GM23338 (cell line): ENCODE results near the gene BABAM1. TPM values are rescaled to one million over a fixed set of nuclear protein-coding genes. Genes with fewer than 3 reads are reported as not detected.
A peak's percentile ranks its signal among the peaks of the same experiment; 100 is the strongest.

Source experiments
- ATAC-seq: fragments of 200-7000 bp; cut with Tn5 transposase; 3 replicates; pipeline ENCODE4 v1.9.1; 2020
- DNase-seq: peaks from one replicate; pipeline ENCODE4 v3.0.0-alpha.2; 2015; ENCODE audit warnings: low spot score
- H2AFZ ChIP-seq: fragments of 200-600 bp; sonication (generic); 2 replicates; pipeline ENCODE4 v1.8.0; 2016; ENCODE audit warnings: antibody characterized with exemption, mild to moderate bottlenecking, moderate library complexity
- H3F3A ChIP-seq: fragments of 200-600 bp; sonication (generic); replicated peaks from 2 replicates; pipeline ENCODE4 v1.8.0; 2017; ENCODE audit warnings: antibody characterized with exemption, mixed run types, low read depth
- H3K27ac ChIP-seq: fragments of 200-600 bp; sonication (generic); 2 replicates; pipeline ENCODE4 v1.6.1; 2016; ENCODE audit warnings: low read depth
- H3K27me3 ChIP-seq: fragments of 200-600 bp; sonication (generic); 2 replicates; pipeline ENCODE4 v1.8.0; 2016; ENCODE audit warnings: mild to moderate bottlenecking, mixed run types, moderate library complexity; ENCODE audit not compliant: insufficient read depth
- H3K36me3 ChIP-seq: fragments of 200-600 bp; sonication (generic); 2 replicates; pipeline ENCODE4 v1.8.0; 2016; ENCODE audit warnings: mild to moderate bottlenecking; ENCODE audit not compliant: insufficient read depth
- H3K4me1 ChIP-seq: fragments of 200-600 bp; sonication (generic); 2 replicates; pipeline ENCODE4 v1.8.0; 2016; ENCODE audit warnings: mild to moderate bottlenecking, moderate library complexity; ENCODE audit not compliant: insufficient read depth
- H3K4me2 ChIP-seq: fragments of 200-600 bp; sonication (generic); 2 replicates; pipeline ENCODE4 v1.7.1; 2017; ENCODE audit warnings: mixed run types
- H3K4me3 ChIP-seq: fragments of 200-600 bp; sonication (generic); 2 replicates; pipeline ENCODE4 v1.6.1; 2016; ENCODE audit warnings: mixed run types
- H3K79me2 ChIP-seq: fragments of 200-600 bp; sonication (generic); replicated peaks from 2 replicates; pipeline ENCODE4 v1.8.0; 2017; ENCODE audit warnings: mild to moderate bottlenecking; ENCODE audit not compliant: insufficient read depth
- H3K9me2 ChIP-seq: fragments of 200-600 bp; sonication (generic); 2 replicates; pipeline ENCODE4 v1.8.0; 2017; ENCODE audit not compliant: insufficient read depth
- H4K20me1 ChIP-seq: fragments of 200-600 bp; sonication (generic); replicated peaks from 2 replicates; pipeline ENCODE4 v1.8.0; 2017; ENCODE audit warnings: mild to moderate bottlenecking; ENCODE audit not compliant: insufficient read depth
- H3K27ac Mint-ChIP-seq: 2 replicates; pipeline ENCODE4 v1.8.0; 2020; ENCODE audit warnings: inconsistent platforms, mild to moderate bottlenecking, moderate library complexity, mixed read lengths
- H3K27me3 Mint-ChIP-seq: 3 replicates; pipeline ENCODE4 v1.8.0; 2022; ENCODE audit warnings: low read depth, mild to moderate bottlenecking, moderate library complexity, mixed read lengths, inconsistent platforms; ENCODE audit not compliant: insufficient read depth, poor library complexity
- H3K36me3 Mint-ChIP-seq: 3 replicates; pipeline ENCODE4 v1.8.0; 2021; ENCODE audit warnings: low read depth, mild to moderate bottlenecking, inconsistent platforms, moderate library complexity, mixed read lengths
- H3K4me1 Mint-ChIP-seq: 3 replicates; pipeline ENCODE4 v1.8.0; 2020; ENCODE audit warnings: mild to moderate bottlenecking, inconsistent platforms, mixed read lengths
- H3K4me3 Mint-ChIP-seq: 3 replicates; pipeline ENCODE4 v1.8.0; 2021; ENCODE audit warnings: moderate library complexity, mild to moderate bottlenecking, inconsistent platforms, mixed read lengths
- H3K9me3 Mint-ChIP-seq: 3 replicates; pipeline ENCODE4 v1.8.0; 2020; ENCODE audit warnings: moderate library complexity, mild to moderate bottlenecking, inconsistent platforms, mixed read lengths
- POLR2AphosphoS5 ChIP-seq: IDR thresholded peaks from 2 replicates; pipeline ENCODE4 v1.6.1; 2016; ENCODE audit warnings: antibody characterized with exemption, low read depth
- polyA plus RNA-seq: library from polyadenylated mRNA; unstranded; fragments of >200 nt; fragmentation: Nextera tagmentation; extraction: Ambion mirVana; gene quantifications from 2 replicates; pipeline ENCODE4 v1.2.1, GENCODE V29; 2016
- total RNA-seq: library from RNA; depleted of rRNA; stranded (reverse); fragments of >200 nt; shearing (Covaris generic); gene quantifications from 2 replicates; pipeline ENCODE4 v1.2.3, GENCODE V29; 2014
- TF ChIP-seq, protein P1 (sequence below): IDR thresholded peaks from one replicate; pipeline ENCODE4 v1.6.1; 2018; ENCODE audit warnings: antibody characterized with exemption; ENCODE audit not compliant: unreplicated experiment
- TF ChIP-seq, protein P2 (sequence below), 2 experiments: fragments of 200-600 bp in 1 of 2; sonication (generic) in 1 of 2; conservative IDR thresholded peaks; 2 replicates each; pipeline versions ENCODE4 v1.5.1 to v1.6.1; 2016 to 2017; ENCODE audit warnings: antibody characterized with exemption in 2 of 2, low read depth in 2 of 2, mild to moderate bottlenecking in 2 of 2, moderate library complexity in 1 of 2

BABAM1 gene
- total and polyA plus RNA-seq, 2 experiments from 2014 or later = 78.1 to 95.0 TPM

DNA sequence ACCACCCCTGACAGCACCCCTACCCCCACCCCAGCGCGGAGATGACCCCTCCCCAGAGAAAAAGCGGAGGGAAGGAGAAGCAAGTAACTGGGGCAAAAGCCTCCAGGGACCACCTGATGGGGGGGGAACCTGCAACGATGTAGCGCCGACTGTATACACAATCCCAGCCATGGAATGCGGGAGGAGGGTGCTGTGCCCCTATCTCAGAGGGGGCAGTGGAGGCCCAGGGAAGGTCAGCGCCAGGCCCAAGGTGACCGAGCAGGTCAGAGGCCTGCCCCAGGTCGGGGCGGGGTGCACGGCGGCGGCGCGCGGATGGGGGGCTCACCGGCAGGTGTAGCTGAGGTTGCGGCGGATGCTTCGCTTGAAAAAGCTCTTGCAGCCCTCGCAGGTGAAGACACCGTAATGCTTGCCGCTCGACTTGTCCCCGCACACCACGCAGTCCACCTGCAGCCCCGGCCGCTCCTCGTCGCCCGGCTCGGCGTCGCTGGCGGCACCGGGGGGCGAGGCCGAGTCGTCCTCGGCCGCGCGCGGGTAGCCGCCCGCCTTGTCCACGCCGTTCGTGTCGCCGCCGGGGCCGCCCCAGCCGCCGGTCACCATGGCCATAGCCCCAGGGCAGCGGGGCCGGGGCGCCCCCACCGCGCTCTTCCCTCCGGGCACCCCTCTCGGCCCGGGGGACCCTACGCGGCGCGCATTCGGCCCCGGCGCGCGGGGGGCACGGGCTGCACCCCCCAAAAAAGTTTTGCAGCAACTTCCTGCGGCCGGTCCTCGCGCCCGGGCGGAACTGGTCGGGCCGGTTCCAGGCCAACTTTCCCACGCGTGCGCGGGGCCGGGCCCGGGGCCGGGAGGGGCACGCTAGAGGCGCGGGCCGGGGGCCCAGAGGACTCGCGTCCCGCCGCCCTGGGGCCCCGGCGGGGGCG is 22.4 kb upstream of the BABAM1 start:
- Histone ChIP-seq H3F3A (peaks cover 40% of the 10 kb centered on the region), H2AFZ (no peak overlapping the region), H3K4me2 (peak overlapping the region; percentile 93), H4K20me1 (peaks cover 14% of the 10 kb centered on the region; the same call in 1 of the 2 replicates), H3K79me2 (peaks cover 46% of the 10 kb centered on the region), H3K27ac (no peak overlapping the region), H3K36me3 (no peaks in the 10 kb centered on the region), H3K4me3 (peak overlapping the region; percentile 93), H3K4me1 (peaks cover 36% of the 10 kb centered on the region), H3K27me3 (no peaks in the 10 kb centered on the region), H3K9me2 (no peaks in the 10 kb centered on the region)
- H3K4me3 Mint-ChIP-seq = peak overlapping the region; percentile 94
- H3K9me3 Mint-ChIP-seq = no peaks in the 10 kb centered on the region
- H3K27ac Mint-ChIP-seq = peak overlapping the region; percentile 89
- TF ChIP-seq, protein P1, sequence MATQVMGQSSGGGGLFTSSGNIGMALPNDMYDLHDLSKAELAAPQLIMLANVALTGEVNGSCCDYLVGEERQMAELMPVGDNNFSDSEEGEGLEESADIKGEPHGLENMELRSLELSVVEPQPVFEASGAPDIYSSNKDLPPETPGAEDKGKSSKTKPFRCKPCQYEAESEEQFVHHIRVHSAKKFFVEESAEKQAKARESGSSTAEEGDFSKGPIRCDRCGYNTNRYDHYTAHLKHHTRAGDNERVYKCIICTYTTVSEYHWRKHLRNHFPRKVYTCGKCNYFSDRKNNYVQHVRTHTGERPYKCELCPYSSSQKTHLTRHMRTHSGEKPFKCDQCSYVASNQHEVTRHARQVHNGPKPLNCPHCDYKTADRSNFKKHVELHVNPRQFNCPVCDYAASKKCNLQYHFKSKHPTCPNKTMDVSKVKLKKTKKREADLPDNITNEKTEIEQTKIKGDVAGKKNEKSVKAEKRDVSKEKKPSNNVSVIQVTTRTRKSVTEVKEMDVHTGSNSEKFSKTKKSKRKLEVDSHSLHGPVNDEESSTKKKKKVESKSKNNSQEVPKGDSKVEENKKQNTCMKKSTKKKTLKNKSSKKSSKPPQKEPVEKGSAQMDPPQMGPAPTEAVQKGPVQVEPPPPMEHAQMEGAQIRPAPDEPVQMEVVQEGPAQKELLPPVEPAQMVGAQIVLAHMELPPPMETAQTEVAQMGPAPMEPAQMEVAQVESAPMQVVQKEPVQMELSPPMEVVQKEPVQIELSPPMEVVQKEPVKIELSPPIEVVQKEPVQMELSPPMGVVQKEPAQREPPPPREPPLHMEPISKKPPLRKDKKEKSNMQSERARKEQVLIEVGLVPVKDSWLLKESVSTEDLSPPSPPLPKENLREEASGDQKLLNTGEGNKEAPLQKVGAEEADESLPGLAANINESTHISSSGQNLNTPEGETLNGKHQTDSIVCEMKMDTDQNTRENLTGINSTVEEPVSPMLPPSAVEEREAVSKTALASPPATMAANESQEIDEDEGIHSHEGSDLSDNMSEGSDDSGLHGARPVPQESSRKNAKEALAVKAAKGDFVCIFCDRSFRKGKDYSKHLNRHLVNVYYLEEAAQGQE = no peak
- TF ChIP-seq POLR2AphosphoS5 = peak; percentile 24; the same call in 1 of the 2 replicates
- peaks cover 12% of the 10 kb centered on the region for H3K36me3 Mint-ChIP-seq
- DNase-seq (peak; percentile 60), ATAC-seq (no peak)
- peaks cover 34% of the 10 kb centered on the region for H3K27me3 Mint-ChIP-seq
- peaks cover 47% of the 10 kb centered on the region for H3K4me1 Mint-ChIP-seq

DNA sequence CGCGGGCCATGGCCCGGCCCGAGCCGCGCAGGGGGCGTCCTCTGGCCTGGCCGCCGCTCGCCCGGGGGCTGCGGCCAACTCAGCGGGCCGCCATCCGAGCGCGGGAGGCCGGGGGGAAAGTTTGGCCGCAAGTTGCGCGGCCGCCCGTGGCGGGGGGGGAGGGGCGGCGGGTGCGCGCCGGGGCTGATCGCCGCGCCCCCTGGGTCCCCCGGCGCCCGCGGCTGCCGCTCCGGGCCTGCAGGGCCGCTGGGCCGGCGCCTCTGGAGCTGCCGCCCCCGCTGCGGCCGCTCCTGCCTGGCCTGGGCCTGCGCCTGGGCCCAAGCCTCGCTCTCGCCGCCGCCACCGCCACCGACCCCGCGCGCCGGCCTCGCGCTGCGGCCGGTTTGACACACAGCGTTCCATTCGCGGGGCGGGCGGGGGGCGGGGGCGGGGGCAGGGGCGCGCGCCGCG is 21.7 kb upstream of the BABAM1 start, which contains the start of gene NR2F6:
NR2F6 (minus strand) TSS at position 385 of the 450 bp plus-strand sequence. CDS start 699 bp downstream, outside the sequence.
- Histone ChIP-seq H3K4me2 (peak within 1 kb of the TSS; percentile 93), H2AFZ (peak within 1 kb of the TSS; percentile 38; the same call in 1 of the 2 replicates), H3K4me1 (peaks cover 36% of the 10 kb centered on the region), H3K27ac (peak within 1 kb of the TSS; percentile 99), H3F3A (peaks cover 37% of the 10 kb centered on the region), H3K4me3 (peak within 1 kb of the TSS; percentile 93), H3K9me2 (no peaks in the 10 kb centered on the region), H3K36me3 (no peaks in the 10 kb centered on the region), H4K20me1 (peaks cover 12% of the 10 kb centered on the region; the same call in 1 of the 2 replicates), H3K27me3 (no peaks in the 10 kb centered on the region), H3K79me2 (peaks cover 46% of the 10 kb centered on the region)
- H3K36me3 Mint-ChIP-seq = peaks cover 8% of the 10 kb centered on the region; the same call in 1 of the 3 replicates
- DNase-seq = no peak
- H3K4me3 Mint-ChIP-seq = peak within 1 kb of the TSS; percentile 94
- peaks cover 30% of the 10 kb centered on the region for H3K27me3 Mint-ChIP-seq
- H3K9me3 Mint-ChIP-seq = no peaks in the 10 kb centered on the region
- ATAC-seq = no peak
- TF ChIP-seq, protein P2, sequence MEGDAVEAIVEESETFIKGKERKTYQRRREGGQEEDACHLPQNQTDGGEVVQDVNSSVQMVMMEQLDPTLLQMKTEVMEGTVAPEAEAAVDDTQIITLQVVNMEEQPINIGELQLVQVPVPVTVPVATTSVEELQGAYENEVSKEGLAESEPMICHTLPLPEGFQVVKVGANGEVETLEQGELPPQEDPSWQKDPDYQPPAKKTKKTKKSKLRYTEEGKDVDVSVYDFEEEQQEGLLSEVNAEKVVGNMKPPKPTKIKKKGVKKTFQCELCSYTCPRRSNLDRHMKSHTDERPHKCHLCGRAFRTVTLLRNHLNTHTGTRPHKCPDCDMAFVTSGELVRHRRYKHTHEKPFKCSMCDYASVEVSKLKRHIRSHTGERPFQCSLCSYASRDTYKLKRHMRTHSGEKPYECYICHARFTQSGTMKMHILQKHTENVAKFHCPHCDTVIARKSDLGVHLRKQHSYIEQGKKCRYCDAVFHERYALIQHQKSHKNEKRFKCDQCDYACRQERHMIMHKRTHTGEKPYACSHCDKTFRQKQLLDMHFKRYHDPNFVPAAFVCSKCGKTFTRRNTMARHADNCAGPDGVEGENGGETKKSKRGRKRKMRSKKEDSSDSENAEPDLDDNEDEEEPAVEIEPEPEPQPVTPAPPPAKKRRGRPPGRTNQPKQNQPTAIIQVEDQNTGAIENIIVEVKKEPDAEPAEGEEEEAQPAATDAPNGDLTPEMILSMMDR (conservative IDR thresholded peaks at IDR 0.05; ENCODE audit: low read depth in 2 of 2) = no peak
- TF ChIP-seq POLR2AphosphoS5 = peak; percentile 39; the same call in 1 of the 2 replicates
- peaks cover 47% of the 10 kb centered on the region for H3K4me1 Mint-ChIP-seq
- H3K27ac Mint-ChIP-seq = peak within 1 kb of the TSS; percentile 99
